ENCODE results near the gene SPATA32.

The SPATA32 gene

DNA sequence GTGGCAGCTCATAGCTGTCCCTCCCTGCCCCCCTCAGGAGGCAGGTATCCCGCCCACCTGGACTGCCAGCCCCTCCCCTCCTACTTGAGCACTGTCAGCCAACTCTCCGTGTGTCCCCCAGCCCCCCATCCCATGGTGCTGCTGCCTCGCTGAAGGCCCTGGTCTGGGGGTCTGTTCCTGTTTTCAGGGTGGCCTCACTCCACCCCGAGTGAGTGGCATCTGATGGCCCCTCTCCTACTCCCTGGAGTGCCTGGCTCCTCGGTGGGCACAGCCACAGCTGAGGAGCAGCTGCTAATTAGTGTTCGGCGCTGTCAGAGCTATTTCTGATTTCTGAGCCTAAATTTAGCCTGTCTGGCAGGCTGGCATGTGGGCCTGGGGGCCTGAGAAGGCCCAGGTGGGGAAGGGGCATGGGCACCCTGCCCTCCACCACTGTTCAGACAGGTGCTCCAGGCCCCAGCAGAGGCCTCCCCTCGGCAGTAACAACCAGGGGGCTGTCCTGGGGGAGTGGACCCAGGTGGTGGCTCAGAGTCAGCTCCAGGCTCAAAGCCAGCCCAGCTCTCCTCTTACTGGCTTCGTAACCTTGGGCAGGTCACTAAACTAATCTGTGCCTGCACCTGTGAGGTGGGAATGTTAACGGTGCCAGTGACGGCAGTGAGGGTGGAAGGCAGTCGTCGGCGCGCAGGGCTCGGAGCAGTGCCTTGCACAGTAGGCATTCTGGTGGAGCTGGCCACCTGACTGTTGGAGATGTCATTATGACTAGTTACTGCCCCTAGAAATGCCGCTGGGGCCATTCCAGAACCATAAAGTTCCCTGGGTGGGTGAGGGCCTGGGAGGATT lies 33.8 kb downstream of the SPATA32 start:
- DNase-seq, result peak; percentile 62 to 68

DNA sequence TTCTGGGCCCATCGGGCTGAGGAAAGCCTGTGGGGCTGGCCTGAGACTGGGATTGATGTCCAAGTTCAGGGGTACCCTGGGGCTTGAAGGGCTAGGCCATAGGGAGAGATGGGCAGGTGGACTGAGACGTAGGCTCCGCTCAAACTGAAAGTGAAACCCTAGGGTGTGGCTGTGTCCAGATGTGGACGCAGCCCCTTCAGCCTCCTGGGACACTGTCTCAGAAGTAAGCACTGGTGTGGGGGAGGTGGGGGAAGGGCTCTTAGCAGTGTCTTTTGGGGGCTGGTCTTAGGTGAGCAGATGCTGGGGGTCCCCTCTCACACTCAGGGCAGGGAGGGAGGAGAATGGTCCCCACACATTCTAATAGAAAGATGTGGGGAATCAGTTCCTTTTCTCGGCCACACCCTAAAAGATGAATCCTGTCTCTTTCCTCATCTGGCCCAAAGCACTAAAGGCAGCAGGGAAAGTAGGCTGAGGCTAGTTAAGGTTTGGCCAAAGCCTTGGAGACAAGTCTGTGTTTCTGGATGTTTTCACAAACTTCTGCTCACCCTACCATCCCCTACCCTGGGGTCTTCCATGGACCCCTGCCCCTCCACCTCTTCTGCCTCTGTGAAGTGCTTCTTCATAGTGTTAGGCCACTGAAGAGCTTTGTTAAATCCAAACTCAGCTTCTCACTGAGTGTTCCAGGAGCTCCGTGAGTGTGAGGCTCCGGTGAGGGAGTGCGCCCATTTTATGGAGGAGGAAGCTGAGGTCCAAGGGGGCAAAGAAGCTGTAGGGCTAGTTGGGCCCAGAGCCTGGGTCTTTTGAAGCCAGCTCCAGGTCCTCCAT lies 34.6 kb downstream of the SPATA32 start:
- DNase-seq, result peak; percentile 55 to 60

DNA sequence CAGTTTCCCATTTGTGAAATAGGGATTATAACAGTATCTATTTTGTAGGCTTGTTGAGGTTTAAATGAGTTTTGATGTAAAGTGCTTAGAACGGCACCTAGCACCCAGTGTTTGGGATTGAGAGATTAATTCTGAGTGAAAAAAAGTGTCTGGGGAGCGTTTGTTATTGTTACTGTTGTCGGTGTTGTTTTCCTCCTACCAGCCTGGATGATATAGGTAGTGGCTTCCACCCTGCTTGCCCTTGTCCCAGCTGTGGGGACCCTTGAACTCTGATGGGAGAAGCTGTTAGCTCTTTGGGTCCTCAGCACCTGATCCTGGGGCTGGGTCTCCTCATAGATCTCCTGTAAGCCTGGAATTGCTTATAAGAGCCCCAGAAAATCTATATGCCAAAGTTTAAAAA lies 35.3 kb downstream of the SPATA32 start:
- no peak for DNase-seq

DNA sequence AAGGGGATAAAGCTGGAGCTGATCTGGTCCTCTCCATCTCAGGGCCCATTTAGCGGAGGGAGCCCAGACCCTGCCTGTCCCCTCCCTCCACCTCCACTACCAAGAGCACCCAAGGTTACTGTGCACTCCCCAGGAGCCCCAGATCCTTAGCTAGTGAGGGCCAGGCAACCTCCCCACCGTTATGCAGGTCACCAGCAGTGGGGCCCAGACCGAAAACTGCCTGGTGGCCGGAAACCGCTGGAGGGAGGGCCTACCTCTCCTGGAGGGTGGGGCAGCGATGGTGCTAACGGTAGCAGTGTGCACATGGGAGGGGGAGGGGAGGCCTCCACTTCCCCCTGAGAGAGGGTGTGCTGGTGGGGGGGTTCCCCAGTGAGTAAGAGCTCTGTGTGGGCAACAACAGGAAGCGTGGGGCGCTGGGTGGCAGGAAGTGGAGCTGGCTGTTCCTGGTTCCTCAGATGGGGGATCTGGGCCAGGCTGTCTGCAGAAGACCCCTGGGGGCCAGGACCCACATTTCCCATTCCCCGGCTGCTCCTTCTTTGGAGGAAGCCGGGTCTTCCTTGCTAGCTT lies 35.8 kb downstream of the SPATA32 start:
- peak; percentile 97 to 98 for DNase-seq

DNA sequence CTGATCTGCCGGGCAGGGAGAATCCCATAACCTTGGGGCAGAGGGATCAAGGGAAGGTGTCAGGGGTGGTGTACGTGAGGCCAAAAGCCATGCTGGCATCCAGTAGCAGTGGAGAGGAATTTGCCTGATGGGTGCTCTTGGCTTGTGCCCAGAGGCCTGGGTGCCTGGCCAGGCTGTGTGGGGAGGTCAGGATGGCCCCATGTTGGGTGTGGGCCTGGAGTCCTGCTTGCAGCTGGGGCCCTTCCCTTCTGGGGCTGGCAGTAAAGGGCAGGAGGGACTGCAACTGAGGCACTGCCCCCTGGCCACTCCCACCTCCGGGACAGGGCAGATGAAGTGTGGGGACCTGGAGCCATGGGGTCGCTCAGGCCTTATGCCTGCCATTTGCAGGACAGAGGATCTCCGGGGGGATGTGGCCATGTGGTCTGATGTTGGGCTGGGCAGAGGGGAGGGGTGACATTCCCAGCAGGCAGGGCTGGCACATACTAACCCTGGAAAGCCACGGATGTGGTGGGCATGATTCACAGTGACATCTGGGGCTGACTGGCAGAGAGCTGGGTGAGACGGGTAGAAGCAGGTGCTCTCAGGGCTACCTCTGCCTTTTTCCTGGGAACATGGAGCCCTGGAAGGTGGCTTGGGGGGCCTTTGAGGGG lies 36.7 kb downstream of the SPATA32 start:
- DNase-seq, result peak; percentile 72 to 81

DNA sequence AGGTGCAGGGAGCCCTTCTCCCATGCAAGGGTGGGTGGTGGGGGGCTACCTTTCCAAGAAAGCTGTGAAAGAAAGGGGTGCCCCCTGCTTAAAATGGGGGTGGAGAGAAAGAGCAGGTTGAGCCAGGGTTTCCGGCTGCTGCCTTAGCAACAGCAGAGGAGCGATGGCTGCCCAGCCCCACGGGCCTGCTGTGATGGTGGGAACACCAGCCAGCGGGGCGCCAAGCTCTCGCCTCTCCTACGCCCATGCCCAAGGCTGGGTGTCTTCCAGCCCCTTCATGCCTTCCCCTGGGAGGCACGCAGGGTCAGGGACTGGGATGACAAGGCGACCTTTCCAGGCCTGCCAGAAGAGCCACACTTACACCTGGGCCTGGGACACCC lies 37.2 kb downstream of the SPATA32 start:
- peak; percentile 49 to 57 for DNase-seq

DNA sequence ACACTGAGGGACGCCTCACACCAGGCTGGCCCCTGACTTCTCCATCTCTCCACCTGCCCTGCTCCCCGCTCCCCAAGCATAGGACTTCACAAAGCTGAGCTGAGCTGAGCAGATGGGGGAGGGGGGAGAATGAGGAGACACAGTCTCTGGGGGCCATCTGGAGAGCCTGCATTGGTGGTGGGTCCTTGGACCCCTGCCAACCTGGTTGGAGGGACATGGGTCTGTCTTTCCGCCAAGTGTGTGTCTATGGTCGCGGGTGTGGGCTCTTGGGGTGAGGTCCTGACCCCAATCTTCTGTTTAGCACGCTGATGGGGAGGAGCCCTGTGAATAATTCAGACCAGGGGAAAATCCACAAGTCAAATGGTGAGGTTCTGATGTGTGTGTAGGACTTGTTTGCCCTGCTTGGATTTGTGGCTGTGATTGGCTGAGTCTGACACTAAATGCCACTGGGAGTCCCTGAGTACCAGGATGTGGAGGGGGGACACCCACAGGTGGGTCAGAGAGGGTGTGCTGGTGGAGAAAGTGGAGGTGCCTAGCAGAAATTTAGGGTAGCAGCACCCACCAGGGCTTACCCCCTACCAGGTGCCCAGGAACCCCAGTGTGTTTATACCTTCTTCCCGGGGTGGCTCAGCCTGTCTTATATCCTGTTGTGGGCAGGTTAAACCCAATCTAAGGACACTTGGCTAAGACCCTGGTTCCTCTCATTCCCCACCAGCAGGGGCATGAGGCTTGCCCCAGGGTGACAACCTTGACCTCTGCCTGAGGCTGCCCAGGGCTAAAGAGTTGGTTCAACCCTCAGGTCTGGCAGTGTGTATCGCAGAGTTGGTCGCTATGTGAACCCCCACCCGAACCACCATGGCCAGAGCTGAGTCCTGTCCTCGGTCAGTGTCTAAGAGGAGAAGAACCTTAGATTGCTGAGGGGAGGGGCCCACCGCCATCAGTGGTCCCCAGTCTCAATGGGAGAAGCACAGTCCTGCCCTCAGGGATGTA lies 38.1 kb downstream of the SPATA32 start:
- peak; percentile 70 to 79 for DNase-seq

DNA sequence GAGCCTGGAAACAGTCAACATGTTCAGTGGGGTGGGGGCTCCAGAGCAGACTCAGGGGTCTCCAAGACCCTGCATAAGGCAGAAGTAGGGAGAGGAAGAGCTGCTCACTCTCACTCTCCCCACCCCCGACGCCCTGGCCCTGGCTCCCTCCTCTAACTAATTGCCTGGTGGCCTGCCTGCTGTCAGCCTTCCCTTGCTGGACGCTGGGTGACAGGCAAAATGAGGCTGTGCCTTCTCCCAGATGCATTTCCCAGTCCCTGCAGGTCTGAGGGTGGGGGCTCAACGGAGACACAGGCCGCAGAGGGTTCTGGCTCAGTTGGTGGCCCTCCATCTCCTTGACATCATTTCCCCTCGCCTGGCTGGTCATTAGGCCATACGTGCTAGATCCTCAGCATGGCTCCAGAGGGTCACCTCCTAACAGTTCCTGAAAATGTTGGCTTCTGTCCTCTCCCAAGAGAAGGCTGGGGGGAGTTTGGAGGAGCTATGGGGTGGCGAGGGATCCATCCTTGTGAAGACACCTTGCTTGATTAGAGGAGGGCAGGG lies 38.8 kb downstream of the SPATA32 start:
- no peak for DNase-seq

DNA sequence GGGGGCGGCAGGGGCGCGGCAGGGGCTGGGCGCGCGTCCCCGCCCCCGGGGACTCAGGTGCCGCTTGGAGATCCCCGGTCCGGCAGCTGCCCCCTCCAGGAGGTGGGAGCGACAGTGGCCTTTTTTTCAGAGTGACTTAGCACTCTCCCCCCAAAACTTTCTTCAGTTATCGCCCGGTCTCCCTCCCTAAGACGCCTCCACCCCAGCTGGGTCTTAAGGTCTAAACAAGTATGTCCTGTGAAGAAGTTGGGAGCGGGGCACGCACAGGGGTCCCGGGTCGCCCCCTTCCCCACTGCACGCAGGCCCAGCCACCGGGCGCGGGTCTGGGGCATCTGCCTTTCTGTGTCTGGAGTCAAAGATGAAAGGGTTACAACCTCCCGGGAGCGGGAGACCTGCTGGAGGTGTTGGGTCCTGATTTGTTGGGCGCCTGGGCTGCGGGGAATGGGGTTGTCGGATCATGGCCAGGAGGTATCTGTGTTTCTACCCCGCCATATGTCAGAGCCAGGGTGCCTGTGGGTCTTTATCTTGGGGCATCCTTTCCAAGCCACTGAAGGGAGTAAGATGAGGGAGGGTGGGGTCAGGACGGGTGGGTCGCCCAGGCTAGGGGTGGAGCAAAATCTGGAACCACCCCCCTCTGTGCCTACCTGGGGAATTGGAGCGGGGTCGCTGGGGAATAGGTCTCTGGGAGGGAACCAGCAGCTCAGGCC lies 39.5 kb downstream of the SPATA32 start:
- DNase-seq, result peak; percentile 80 to 85

DNA sequence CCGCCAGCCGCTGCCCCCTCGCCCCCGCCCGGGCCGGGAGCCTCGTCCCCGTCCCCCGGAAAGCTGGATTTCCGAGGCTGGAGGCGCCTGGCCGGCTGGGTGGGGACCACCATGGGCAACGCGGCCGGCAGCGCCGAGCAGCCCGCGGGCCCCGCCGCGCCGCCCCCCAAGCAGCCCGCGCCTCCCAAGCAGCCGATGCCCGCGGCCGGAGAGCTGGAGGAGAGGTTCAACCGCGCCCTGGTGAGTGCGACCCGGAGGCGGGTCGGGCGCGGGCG lies 39.9 kb downstream of the SPATA32 start:
- DNase-seq, result no peak

DNA sequence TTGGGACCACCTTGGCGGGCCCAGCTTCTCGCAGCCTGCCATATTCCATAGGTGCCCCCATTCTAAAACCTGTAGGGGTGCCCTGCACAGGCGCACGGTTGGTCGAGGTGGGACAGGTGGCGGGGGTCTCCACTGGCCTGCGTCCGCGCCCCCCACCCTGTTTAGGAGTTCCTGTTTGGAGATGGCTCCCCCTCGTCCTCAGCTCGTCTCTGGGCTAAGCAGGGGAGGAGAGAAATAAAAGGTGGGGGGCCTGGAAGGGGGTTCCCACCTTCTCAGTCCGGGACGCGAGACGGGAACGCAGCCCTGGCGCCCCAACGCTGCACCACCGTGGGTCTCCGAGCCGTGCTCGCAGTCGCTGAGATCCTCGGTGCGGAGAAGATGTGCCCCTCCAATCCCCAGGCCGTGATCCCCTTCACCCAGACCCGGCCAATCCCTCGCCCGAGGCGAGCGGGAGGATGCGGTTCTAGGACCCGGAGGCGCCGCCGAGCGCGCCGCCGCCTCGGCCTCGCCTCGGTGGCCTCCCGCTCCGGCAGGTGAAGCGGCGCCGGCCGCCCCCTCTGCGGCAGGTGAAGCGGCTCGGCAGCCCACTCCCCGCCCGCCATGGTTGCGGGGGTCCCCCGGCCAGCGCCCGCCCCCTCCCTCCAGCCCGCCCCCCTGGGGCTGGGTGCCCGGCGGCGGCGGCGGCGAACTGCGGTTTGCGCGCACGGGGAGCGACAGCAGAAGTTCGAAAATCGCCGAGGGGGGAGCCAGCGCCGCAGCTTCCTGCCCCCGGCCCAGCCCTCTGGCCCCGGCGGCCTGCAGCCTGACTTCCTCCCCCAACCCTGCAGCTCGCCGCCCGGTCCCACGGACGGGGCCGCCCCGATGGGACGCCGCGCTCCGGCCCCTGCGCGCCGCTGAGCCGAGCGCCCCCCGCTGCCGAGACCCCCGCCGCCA lies 40.5 kb downstream of the SPATA32 start, which contains the start of gene FMNL1:
TSS of gene FMNL1 (plus strand) at position 805 of the 933 bp plus-strand sequence. CDS start 240 bp downstream, outside the sequence.
- DNase-seq, result peak; percentile 69 to 72

DNA sequence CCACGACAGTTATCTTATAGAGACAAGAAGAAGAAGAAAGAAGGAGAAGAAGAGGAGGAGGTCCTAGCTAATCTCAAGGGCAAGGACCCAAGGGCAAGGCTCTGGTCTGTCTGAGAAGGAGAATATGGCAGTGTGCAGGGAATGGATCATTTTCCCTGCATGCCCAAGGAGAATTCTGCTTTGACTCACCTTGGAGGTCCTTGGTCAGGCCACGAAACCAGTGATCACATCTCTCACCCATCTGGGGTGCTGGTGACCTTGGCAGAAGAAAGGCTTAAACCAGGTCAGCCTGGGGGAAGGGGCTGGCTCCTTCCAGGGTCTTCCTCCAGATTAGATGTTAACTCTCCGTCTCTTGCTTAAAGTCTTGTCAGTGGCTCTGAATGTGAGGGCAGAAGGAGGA lies 41.8 kb downstream of the SPATA32 start:
- DNase-seq, result no peak

DNA sequence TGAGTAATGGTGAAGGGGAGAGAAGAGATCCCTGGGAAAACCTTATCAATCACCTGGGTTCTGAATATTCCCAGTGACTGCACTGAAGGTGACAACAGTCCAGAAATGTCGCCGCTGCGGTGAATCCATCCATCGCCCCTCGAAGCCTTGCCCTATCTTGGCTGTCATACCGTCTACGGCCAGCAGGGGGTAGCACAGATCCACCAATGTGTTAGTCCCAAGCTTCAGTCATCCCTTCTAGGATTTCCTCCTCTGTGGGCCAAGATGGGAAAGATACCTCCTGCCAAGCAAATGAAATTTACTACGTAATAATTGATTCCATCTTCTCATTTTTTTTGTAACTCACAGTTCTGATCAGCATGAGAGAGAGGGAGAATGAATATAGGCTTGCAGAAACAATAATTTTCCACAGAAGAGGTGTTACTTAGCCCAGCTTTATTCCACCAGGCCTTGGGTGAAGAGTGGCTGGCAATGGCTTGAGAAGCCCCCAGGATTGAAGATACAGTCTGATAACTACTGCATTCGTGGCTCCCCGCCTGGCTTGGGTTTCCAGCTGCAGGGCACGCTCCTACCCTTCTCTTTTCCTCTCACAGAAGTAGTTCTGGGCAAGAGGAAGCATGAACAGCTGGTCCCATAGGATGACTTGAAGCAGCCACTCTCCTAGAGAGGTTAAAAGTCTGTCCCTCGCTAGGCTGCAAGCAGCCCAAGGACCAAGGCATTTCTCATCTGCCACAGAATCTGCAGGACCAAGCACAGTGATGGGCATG lies 42.8 kb downstream of the SPATA32 start:
- peak; percentile 95 for DNase-seq

Measured in activated CD4-positive, alpha-beta T cell treated with anti-CD3 and anti-CD28 coated beads, Interleukin-2, amount 50 U/mL, for 48 hours (primary cell).